HG03095 (cell line): ENCODE data around the gene APOBR.
"Not testable (repeated sequence)": the region's sequence is repeated elsewhere in the genome, so short reads cannot be mapped to it uniquely, and the experiment has no call there.

Experiments
- ATAC-seq: cut with Tn5 transposase; IDR thresholded peaks from one replicate; pipeline ENCODE4 v1.9.1; 2021; ENCODE audit warnings: moderate library complexity; ENCODE audit not compliant: unreplicated experiment

The APOBR gene

GRCh38 chr16:28494121-28494851 is at the start of gene APOBR:
APOBR (plus strand) TSS chr16:28494643; CDS start chr16:28494682, 39 bp downstream.
- peak; percentile 46 for ATAC-seq

- ATAC-seq: not testable (repeated sequence)
These were observed 48.1 kb upstream of the APOBR start for GRCh38 chr16:28446388-28446787.

GRCh38 chr16:28447081-28447480 is 47.4 kb upstream of the APOBR start:
- ATAC-seq: not testable (repeated sequence)

GRCh38 chr16:28473714-28474265 is 20.7 kb upstream of the APOBR start:
- no peak for ATAC-seq

- ATAC-seq: no peak
These were observed 19.2 kb upstream of the APOBR start for GRCh38 chr16:28475221-28475620.

- ATAC-seq: no peak
These were observed 17.0 kb upstream of the APOBR start for GRCh38 chr16:28477311-28477920.

- no peak for ATAC-seq
These were observed 15.8 kb upstream of the APOBR start for GRCh38 chr16:28478506-28479180.

GRCh38 chr16:28482026-28482425 is 12.4 kb upstream of the APOBR start:
- ATAC-seq: no peak

- not testable (repeated sequence) for ATAC-seq
These were observed 11.1 kb upstream of the APOBR start for GRCh38 chr16:28483361-28483760.

GRCh38 chr16:28486266-28486665 is 8.2 kb upstream of the APOBR start:
- ATAC-seq: no peak

GRCh38 chr16:28491230-28491969 is 3.0 kb upstream of the APOBR start:
- peak; percentile 11 for ATAC-seq

- ATAC-seq: peak; percentile 53
These were observed 2.4 kb upstream of the APOBR start, which contains the start of gene CLN3 for GRCh38 chr16:28491970-28492474. CLN3 (minus strand) TSS chr16:28492074; CDS start chr16:28491759, 315 bp downstream.

- no peak for ATAC-seq
These were observed 1.9 kb upstream of the APOBR start for GRCh38 chr16:28492511-28492910.

- ATAC-seq: no peak
These were observed 803 bp downstream of the APOBR start for GRCh38 chr16:28495098-28495793.

GRCh38 chr16:28495795-28496749 is 1.6 kb downstream of the APOBR start:
- no peak for ATAC-seq

GRCh38 chr16:28496844-28497243 is 2.4 kb downstream of the APOBR start:
- ATAC-seq: no peak

GRCh38 chr16:28497386-28497785 is 2.9 kb downstream of the APOBR start:
- no peak for ATAC-seq

GRCh38 chr16:28497861-28498599 is 3.6 kb downstream of the APOBR start:
- ATAC-seq: no peak
